DOHH2 (cell line): ENCODE results near the gene ATP2A2.
"Not testable (repeated sequence)": the region's sequence is repeated elsewhere in the genome, so short reads cannot be mapped to it uniquely, and the experiment has no call there.

ENCODE experiments used
- H3F3A ChIP-seq: fragments of 200-600 bp; sonication (generic), shearing (Covaris generic); 2 replicates; pipeline ENCODE4 v1.6.0; 2016; ENCODE audit warnings: antibody characterized with exemption, mild to moderate bottlenecking; ENCODE audit not compliant: control insufficient read depth, insufficient read depth
- H3K27ac ChIP-seq: fragments of 200-600 bp; sonication (generic); 2 replicates; pipeline ENCODE4 v1.5.1; 2014; ENCODE audit warnings: low read depth, mild to moderate bottlenecking, low read length, moderate library complexity
- H3K27me3 ChIP-seq: fragments of 200-600 bp; sonication (generic); 2 replicates; pipeline ENCODE4 v1.6.1; 2014; ENCODE audit warnings: mild to moderate bottlenecking, low read length, mixed read lengths; ENCODE audit not compliant: control insufficient read depth
- H3K36me3 ChIP-seq: fragments of 200-600 bp; sonication (generic); 2 replicates; pipeline ENCODE4 v1.6.1; 2014; ENCODE audit warnings: mild to moderate bottlenecking, low read length, moderate library complexity, mixed read lengths; ENCODE audit not compliant: control insufficient read depth
- H3K4me1 ChIP-seq: fragments of 200-600 bp; sonication (generic); 2 replicates; pipeline ENCODE4 v1.6.1; 2014; ENCODE audit warnings: mild to moderate bottlenecking, low read length, mixed read lengths; ENCODE audit not compliant: control insufficient read depth
- H3K4me2 ChIP-seq: fragments of 200-600 bp; sonication (generic); 2 replicates; pipeline ENCODE4 v1.6.0; 2014; ENCODE audit warnings: mild to moderate bottlenecking, low read length, moderate library complexity
- H3K4me3 ChIP-seq: fragments of 200-600 bp; sonication (generic); 2 replicates; pipeline ENCODE4 v1.5.1; 2014; ENCODE audit warnings: mild to moderate bottlenecking, low read length, mixed read lengths
- H3K79me2 ChIP-seq: fragments of 200-600 bp; sonication (generic); 2 replicates; pipeline ENCODE4 v1.6.1; 2014; ENCODE audit warnings: mild to moderate bottlenecking, low read length, mixed read lengths; ENCODE audit not compliant: control insufficient read depth
- H3K9me2 ChIP-seq: fragments of 200-600 bp; sonication (generic); replicated peaks from 2 replicates; pipeline ENCODE4 v1.6.1; 2014; ENCODE audit warnings: mild to moderate bottlenecking, low read length, mixed read lengths; ENCODE audit not compliant: control insufficient read depth
- H3K9me3 ChIP-seq: fragments of 200-600 bp; sonication (generic); 2 replicates; pipeline ENCODE4 v1.6.1; 2014; ENCODE audit warnings: antibody characterized with exemption, low read length, mixed read lengths; ENCODE audit not compliant: control insufficient read depth, insufficient read depth
- H4K20me1 ChIP-seq: fragments of 200-600 bp; sonication (generic); 2 replicates; pipeline ENCODE4 v1.6.0; 2014; ENCODE audit warnings: low read depth, mild to moderate bottlenecking, antibody characterized with exemption, low read length, moderate library complexity; ENCODE audit not compliant: control insufficient read depth, insufficient read depth
- EZH2phosphoT487 ChIP-seq: fragments of 200-600 bp; sonication (generic); IDR thresholded peaks from 2 replicates; pipeline ENCODE4 v1.6.1; 2017; ENCODE audit warnings: borderline replicate concordance, mild to moderate bottlenecking, antibody characterized with exemption, low read length, moderate library complexity, mixed read lengths
- TF ChIP-seq, protein P1 (sequence below): fragments of 200-600 bp; sonication (generic); IDR thresholded peaks from one replicate; pipeline ENCODE4 v1.5.1; 2014; ENCODE audit warnings: antibody characterized with exemption, mild to moderate bottlenecking, low read depth, low read length; ENCODE audit not compliant: poor library complexity, severe bottlenecking

The ATP2A2 gene

GRCh38 chr12:110252716-110253115 lies 28.3 kb upstream of the ATP2A2 start:
- Histone ChIP-seq H3K27me3 (no peaks in the 10 kb centered on the region), H3K4me3 (no peak overlapping the region), H3K79me2 (no peaks in the 10 kb centered on the region), H3K4me2 (no peak overlapping the region), H3K4me1 (peaks cover 5% of the 10 kb centered on the region; the same call in 1 of the 2 replicates), H3K9me3 (no peaks in the 10 kb centered on the region), H3K27ac (no peak overlapping the region), H3K36me3 (no peaks in the 10 kb centered on the region), H4K20me1 (no peaks in the 10 kb centered on the region), H3F3A (no peaks in the 10 kb centered on the region), H3K9me2 (no peaks in the 10 kb centered on the region)
- TF ChIP-seq, protein P1, sequence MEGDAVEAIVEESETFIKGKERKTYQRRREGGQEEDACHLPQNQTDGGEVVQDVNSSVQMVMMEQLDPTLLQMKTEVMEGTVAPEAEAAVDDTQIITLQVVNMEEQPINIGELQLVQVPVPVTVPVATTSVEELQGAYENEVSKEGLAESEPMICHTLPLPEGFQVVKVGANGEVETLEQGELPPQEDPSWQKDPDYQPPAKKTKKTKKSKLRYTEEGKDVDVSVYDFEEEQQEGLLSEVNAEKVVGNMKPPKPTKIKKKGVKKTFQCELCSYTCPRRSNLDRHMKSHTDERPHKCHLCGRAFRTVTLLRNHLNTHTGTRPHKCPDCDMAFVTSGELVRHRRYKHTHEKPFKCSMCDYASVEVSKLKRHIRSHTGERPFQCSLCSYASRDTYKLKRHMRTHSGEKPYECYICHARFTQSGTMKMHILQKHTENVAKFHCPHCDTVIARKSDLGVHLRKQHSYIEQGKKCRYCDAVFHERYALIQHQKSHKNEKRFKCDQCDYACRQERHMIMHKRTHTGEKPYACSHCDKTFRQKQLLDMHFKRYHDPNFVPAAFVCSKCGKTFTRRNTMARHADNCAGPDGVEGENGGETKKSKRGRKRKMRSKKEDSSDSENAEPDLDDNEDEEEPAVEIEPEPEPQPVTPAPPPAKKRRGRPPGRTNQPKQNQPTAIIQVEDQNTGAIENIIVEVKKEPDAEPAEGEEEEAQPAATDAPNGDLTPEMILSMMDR = no peak
- TF ChIP-seq EZH2phosphoT487 = no peak

DNA sequence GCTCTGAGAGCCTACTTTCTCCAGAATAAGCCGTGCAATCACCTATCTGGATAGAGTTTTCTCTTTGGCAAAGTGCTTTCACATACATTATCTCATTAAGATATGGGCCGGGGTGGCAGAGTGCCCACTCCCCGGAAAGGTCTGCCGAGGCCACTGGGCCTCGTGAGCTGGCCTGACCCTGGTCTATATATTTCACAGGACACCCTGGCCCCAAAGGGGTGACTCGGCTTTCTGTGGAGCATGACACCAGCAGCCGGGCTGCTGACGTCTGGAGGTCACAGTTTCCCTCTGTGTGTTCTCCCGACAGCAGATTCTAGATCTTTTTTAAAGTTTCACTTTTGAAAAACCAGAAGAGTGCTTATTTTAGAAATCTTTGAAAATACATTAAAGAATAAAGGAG lies 27.9 kb upstream of the ATP2A2 start:
- Histone ChIP-seq H3K4me1 (peaks cover 5% of the 10 kb centered on the region; the same call in 1 of the 2 replicates), H3K36me3 (no peaks in the 10 kb centered on the region), H3F3A (no peaks in the 10 kb centered on the region), H3K9me2 (no peaks in the 10 kb centered on the region), H3K27me3 (no peaks in the 10 kb centered on the region), H3K4me3 (no peak overlapping the region), H4K20me1 (no peaks in the 10 kb centered on the region), H3K79me2 (no peaks in the 10 kb centered on the region), H3K27ac (no peak overlapping the region), H3K4me2 (no peak overlapping the region), H3K9me3 (no peaks in the 10 kb centered on the region)
- TF ChIP-seq EZH2phosphoT487 = no peak
- TF ChIP-seq, protein P1 = no peak

DNA sequence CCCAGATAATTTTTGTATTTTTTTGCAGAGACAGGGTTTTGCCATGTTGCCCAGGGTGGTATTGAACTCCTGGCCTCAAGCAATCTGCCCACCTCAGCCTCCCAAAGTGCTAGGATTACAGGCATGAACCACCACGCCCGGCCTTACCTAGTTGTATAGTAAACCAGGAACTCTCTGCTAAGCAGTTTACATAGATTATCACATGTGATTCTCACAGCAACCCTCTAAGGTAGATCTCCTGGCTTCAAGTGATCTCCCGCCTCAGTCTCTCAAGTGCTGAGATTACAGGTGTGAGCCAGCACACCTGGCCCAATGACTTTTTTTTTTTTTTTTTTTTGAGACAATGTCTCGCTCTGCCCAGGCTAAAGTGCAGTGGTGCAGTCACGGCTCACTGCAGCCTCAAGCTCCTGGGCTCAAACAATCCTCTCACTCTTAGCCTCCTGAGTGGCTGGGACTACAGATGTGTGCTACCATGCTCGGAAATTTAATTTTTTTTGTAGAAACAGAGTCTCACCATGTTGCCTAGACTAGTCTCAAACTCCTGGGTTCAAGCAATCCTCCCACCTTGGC lies 26.0 kb upstream of the ATP2A2 start:
- Histone ChIP-seq H3K9me2 (no peaks in the 10 kb centered on the region), H3K4me3 (no peak overlapping the region), H3K9me3 (no peaks in the 10 kb centered on the region), H3K27ac (no peak overlapping the region), H3K36me3 (no peaks in the 10 kb centered on the region), H3K27me3 (no peaks in the 10 kb centered on the region), H3F3A (no peaks in the 10 kb centered on the region), H3K4me1 (peaks cover 5% of the 10 kb centered on the region; the same call in 1 of the 2 replicates), H4K20me1 (no peaks in the 10 kb centered on the region), H3K79me2 (no peaks in the 10 kb centered on the region), H3K4me2 (no peak overlapping the region)
- no peak for TF ChIP-seq EZH2phosphoT487
- TF ChIP-seq, protein P1 = no peak

GRCh38 chr12:110255890-110256456 lies 25.1 kb upstream of the ATP2A2 start:
- H3K9me2 ChIP-seq, H3K79me2 ChIP-seq, H3K27ac ChIP-seq, H3K4me3 ChIP-seq, H3K4me1 ChIP-seq, H3K9me3 ChIP-seq, H3K27me3 ChIP-seq, H3F3A ChIP-seq, H3K4me2 ChIP-seq, H3K36me3 ChIP-seq, H4K20me1 ChIP-seq: not testable (repeated sequence)
